HFFc6 (cell line): ENCODE results near the gene ARHGAP44. TPM values are rescaled to one million over a fixed set of nuclear protein-coding genes. Genes with fewer than 3 reads are reported as not detected.
"Not testable (repeated sequence)": the region's sequence is repeated elsewhere in the genome, so short reads cannot be mapped to it uniquely, and the experiment has no call there.

Source experiments
- DNase-seq: peaks from one replicate; pipeline ENCODE4 v3.0.0-alpha.2; 2018
- H3K27ac Mint-ChIP-seq: 2 replicates; pipeline ENCODE4 v1.8.0; 2020; ENCODE audit warnings: mild to moderate bottlenecking, mixed read lengths
- H3K27me3 Mint-ChIP-seq: 2 replicates; pipeline ENCODE4 v1.8.0; 2021; ENCODE audit warnings: mild to moderate bottlenecking, moderate library complexity, mixed read lengths; ENCODE audit not compliant: insufficient read depth
- H3K36me3 Mint-ChIP-seq: 2 replicates; pipeline ENCODE4 v1.8.0; 2021; ENCODE audit warnings: low read depth, mixed read lengths
- H3K4me1 Mint-ChIP-seq: 2 replicates; pipeline ENCODE4 v1.8.0; 2020; ENCODE audit warnings: low read depth, mixed read lengths
- H3K4me3 Mint-ChIP-seq: 2 replicates; pipeline ENCODE4 v1.8.0; 2020; ENCODE audit warnings: mild to moderate bottlenecking, moderate library complexity, mixed read lengths
- H3K9me3 Mint-ChIP-seq: 2 replicates; pipeline ENCODE4 v1.8.0; 2020; ENCODE audit warnings: mild to moderate bottlenecking, mixed read lengths
- CTCF ChIP-seq: fragments of 200-600 bp; sonication (generic); IDR thresholded peaks from 2 replicates; pipeline ENCODE4 v1.5.0; 2021; ENCODE audit warnings: antibody characterized with exemption, mild to moderate bottlenecking
- total RNA-seq, 6 experiments: library from RNA; stranded (reverse); fragmentation: NEBNext Ultra II Directional; extraction: Animal tissue kit (Norgen Biotek cat#: 25700); gene quantifications; 2 replicates in 1 of 6; 3 replicates in 5 of 6; pipeline ENCODE4 v1.2.3, GENCODE V29; 2021

Gene ARHGAP44
- total RNA-seq, 6 experiments from 2014 or later = 0.43 to 1.3 (median 0.68) TPM

- peaks cover 11% of the 10 kb centered on the region; the same call in 1 of the 2 replicates for H3K9me3 Mint-ChIP-seq
- TF ChIP-seq CTCF = no peak
Observed at GRCh38 chr17:12856416-12856815, 67.1 kb downstream of the ARHGAP44 start.

GRCh38 chr17:12857592-12857991 is 68.3 kb downstream of the ARHGAP44 start:
- Mint-ChIP-seq H3K27me3 (no peaks in the 10 kb centered on the region; the same call in 1 of the 2 replicates), H3K27ac (no peak overlapping the region), H3K4me1 (no peaks in the 10 kb centered on the region; the same call in 1 of the 2 replicates), H3K4me3 (no peak overlapping the region), H3K9me3 (peaks cover 11% of the 10 kb centered on the region; the same call in 1 of the 2 replicates), H3K36me3 (no peaks in the 10 kb centered on the region)
- no peak for DNase-seq
- no peak for TF ChIP-seq CTCF

More at GRCh38 chr17:12856416-12856815, 67.1 kb downstream of the ARHGAP44 start:
- DNase-seq = no peak
- no peaks in the 10 kb centered on the region; the same call in 1 of the 2 replicates for H3K4me1 Mint-ChIP-seq
- H3K27ac Mint-ChIP-seq = no peak overlapping the region
- no peaks in the 10 kb centered on the region for H3K36me3 Mint-ChIP-seq
- H3K27me3 Mint-ChIP-seq = peaks cover 2% of the 10 kb centered on the region
- no peak overlapping the region for H3K4me3 Mint-ChIP-seq

- H3K9me3 Mint-ChIP-seq = peaks cover 11% of the 10 kb centered on the region; the same call in 1 of the 2 replicates
- H3K4me1 Mint-ChIP-seq = no peaks in the 10 kb centered on the region; the same call in 1 of the 2 replicates
- DNase-seq = no peak
- no peaks in the 10 kb centered on the region for H3K27me3 Mint-ChIP-seq
- no peaks in the 10 kb centered on the region for H3K36me3 Mint-ChIP-seq
- no peak for TF ChIP-seq CTCF
- no peak overlapping the region for H3K27ac Mint-ChIP-seq
- H3K4me3 Mint-ChIP-seq = no peak overlapping the region
Observed at GRCh38 chr17:12859520-12859919, 70.2 kb downstream of the ARHGAP44 start.

- no peak for TF ChIP-seq CTCF
- DNase-seq = no peak
- Mint-ChIP-seq H3K4me1 (no peaks in the 10 kb centered on the region), H3K4me3 (no peak overlapping the region), H3K27ac (no peak overlapping the region), H3K27me3 (no peaks in the 10 kb centered on the region; the same call in none of the 2 replicates), H3K36me3 (no peaks in the 10 kb centered on the region), H3K9me3 (no peaks in the 10 kb centered on the region)
Observed at GRCh38 chr17:12865769-12866168, 76.5 kb downstream of the ARHGAP44 start.

GRCh38 chr17:12866244-12866643 is 76.9 kb downstream of the ARHGAP44 start:
- no peak for TF ChIP-seq CTCF
- Mint-ChIP-seq H3K27me3 (no peaks in the 10 kb centered on the region; the same call in none of the 2 replicates), H3K4me3 (no peak overlapping the region), H3K4me1 (no peaks in the 10 kb centered on the region), H3K36me3 (no peaks in the 10 kb centered on the region), H3K9me3 (no peaks in the 10 kb centered on the region), H3K27ac (no peak overlapping the region)
- no peak for DNase-seq

- Mint-ChIP-seq H3K27me3 (no peaks in the 10 kb centered on the region; the same call in none of the 2 replicates), H3K4me3 (no peak overlapping the region), H3K36me3 (no peaks in the 10 kb centered on the region), H3K4me1 (no peaks in the 10 kb centered on the region), H3K27ac (no peak overlapping the region), H3K9me3 (peaks cover 7% of the 10 kb centered on the region; the same call in 1 of the 2 replicates)
- no peak for TF ChIP-seq CTCF
- DNase-seq = no peak
Observed at GRCh38 chr17:12867726-12868125, 78.4 kb downstream of the ARHGAP44 start.

GRCh38 chr17:12873415-12874125 is 84.3 kb downstream of the ARHGAP44 start:
- H3K27me3 Mint-ChIP-seq, H3K27ac Mint-ChIP-seq, H3K4me1 Mint-ChIP-seq, H3K4me3 Mint-ChIP-seq, DNase-seq, H3K36me3 Mint-ChIP-seq: not testable (repeated sequence)
- H3K9me3 Mint-ChIP-seq = peaks cover 16% of the 10 kb centered on the region; the same call in 1 of the 2 replicates
